Breast epithelium (tissue), 4 donors: ENCODE measurements around the gene AGRP. TPM values are rescaled to one million over a fixed set of nuclear protein-coding genes. Genes with fewer than 3 reads are reported as not detected.

Experiments used
- DNase-seq, 2 donors: peaks; one replicate each; pipeline ENCODE4 v3.0.0-alpha.2; 2019; ENCODE audit warnings: low spot score in 2 of 2
- H3K27ac ChIP-seq, 2 donors: fragments of 200-600 bp; sonication (generic) in 1 of 2; one replicate each; pipeline ENCODE4 v1.5.1; 2016 to 2019; ENCODE audit warnings: mild to moderate bottlenecking in 1 of 2
- H3K27me3 ChIP-seq, 2 donors: fragments of 200-600 bp; sonication (generic) in 1 of 2; one replicate each; pipeline versions ENCODE4 v1.5.1 to v1.6.0; 2017 to 2019; ENCODE audit warnings: control low read depth in 1 of 2, mild to moderate bottlenecking in 1 of 2
- H3K36me3 ChIP-seq: fragments of 200-600 bp; one replicate; pipeline ENCODE4 v1.5.1; 2019
- H3K4me1 ChIP-seq, 2 donors: fragments of 200-600 bp; sonication (generic); one replicate each; pipeline ENCODE4 v1.5.1; 2016 to 2019; ENCODE audit warnings: control low read depth in 1 of 2
- H3K4me3 ChIP-seq, 3 donors: fragments of 200-600 bp; sonication (generic); 1 replicate in 2 of 3; 2 replicates in 1 of 3; pipeline ENCODE4 v1.5.1; 2016 to 2019; ENCODE audit warnings: mild to moderate bottlenecking in 3 of 3, moderate library complexity in 2 of 3
- H3K9me3 ChIP-seq, 2 donors: fragments of 200-600 bp; sonication (generic) in 1 of 2; one replicate each; pipeline ENCODE4 v1.5.1; 2016 to 2019; ENCODE audit warnings: control low read depth in 1 of 2
- POLR2A ChIP-seq: fragments of 450-650 bp; IDR thresholded peaks from one replicate; pipeline ENCODE4 v1.6.1; 2016; ENCODE audit warnings: antibody characterized with exemption, mild to moderate bottlenecking, moderate library complexity
- POLR2AphosphoS5 ChIP-seq, 3 donors: sonication (generic); formaldehyde crosslinking; IDR thresholded peaks; one replicate each; pipeline ENCODE4 v1.6.1; 2017; ENCODE audit warnings: antibody characterized with exemption in 3 of 3
- intact Hi-C: fragments of 100-400 bp; cut with DNase I; formaldehyde crosslinking; loops from one replicate; pipeline ENCODE4 v1.15.1; 2023; ENCODE audit warnings: low total_unique reads
- total RNA-seq, 3 donors: library from RNA; depleted of rRNA; stranded (reverse); fragments of >200 nt; gene quantifications; one replicate each; pipeline ENCODE4 v1.1.0, GENCODE V29; 2016
- TF ChIP-seq, protein P1 (sequence below), 3 donors: fragments of 450-650 bp; IDR thresholded peaks; one replicate each; pipeline ENCODE4 v1.5.1; 2016 to 2017; ENCODE audit warnings: antibody characterized with exemption in 3 of 3, mild to moderate bottlenecking in 3 of 3, moderate library complexity in 3 of 3

Gene AGRP
- total RNA-seq, 3 donors from 2014 or later: not detected

DNA sequence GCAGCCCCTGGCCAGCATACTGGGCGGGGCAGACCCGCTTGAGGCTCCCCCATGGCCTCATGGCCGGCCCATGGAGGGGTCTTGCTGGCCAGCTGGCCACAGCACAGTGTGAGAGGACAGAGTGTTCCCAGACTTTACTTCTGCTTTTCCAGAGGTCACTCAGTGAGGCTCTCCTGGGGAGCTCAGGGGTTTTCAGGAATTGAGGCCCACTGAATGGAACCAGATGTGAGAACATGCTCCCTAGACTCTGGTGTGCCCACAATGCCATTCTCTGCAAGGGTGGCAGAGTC, 23.5 kb downstream of the AGRP start:
- peak overlapping the region in 1 of 3 donors; percentile 9 for H3K4me3 ChIP-seq
- TF ChIP-seq POLR2A (no peak), POLR2AphosphoS5 (IDR thresholded peaks at IDR 0.05) (no peak)
- TF ChIP-seq, protein P1, sequence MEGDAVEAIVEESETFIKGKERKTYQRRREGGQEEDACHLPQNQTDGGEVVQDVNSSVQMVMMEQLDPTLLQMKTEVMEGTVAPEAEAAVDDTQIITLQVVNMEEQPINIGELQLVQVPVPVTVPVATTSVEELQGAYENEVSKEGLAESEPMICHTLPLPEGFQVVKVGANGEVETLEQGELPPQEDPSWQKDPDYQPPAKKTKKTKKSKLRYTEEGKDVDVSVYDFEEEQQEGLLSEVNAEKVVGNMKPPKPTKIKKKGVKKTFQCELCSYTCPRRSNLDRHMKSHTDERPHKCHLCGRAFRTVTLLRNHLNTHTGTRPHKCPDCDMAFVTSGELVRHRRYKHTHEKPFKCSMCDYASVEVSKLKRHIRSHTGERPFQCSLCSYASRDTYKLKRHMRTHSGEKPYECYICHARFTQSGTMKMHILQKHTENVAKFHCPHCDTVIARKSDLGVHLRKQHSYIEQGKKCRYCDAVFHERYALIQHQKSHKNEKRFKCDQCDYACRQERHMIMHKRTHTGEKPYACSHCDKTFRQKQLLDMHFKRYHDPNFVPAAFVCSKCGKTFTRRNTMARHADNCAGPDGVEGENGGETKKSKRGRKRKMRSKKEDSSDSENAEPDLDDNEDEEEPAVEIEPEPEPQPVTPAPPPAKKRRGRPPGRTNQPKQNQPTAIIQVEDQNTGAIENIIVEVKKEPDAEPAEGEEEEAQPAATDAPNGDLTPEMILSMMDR (IDR thresholded peaks at IDR 0.05): no peak
- intact Hi-C loops: no loop called here
- H3K27ac ChIP-seq: peak overlapping the region; percentile 92 to 94
- H3K27me3 ChIP-seq: no peaks in the 10 kb centered on the region
- peaks cover 38 to 77% of the 10 kb centered on the region in 2 donors for H3K4me1 ChIP-seq
- no peaks in the 10 kb centered on the region for H3K36me3 ChIP-seq
- H3K9me3 ChIP-seq: no peaks in the 10 kb centered on the region
- DNase-seq: no peak

DNA sequence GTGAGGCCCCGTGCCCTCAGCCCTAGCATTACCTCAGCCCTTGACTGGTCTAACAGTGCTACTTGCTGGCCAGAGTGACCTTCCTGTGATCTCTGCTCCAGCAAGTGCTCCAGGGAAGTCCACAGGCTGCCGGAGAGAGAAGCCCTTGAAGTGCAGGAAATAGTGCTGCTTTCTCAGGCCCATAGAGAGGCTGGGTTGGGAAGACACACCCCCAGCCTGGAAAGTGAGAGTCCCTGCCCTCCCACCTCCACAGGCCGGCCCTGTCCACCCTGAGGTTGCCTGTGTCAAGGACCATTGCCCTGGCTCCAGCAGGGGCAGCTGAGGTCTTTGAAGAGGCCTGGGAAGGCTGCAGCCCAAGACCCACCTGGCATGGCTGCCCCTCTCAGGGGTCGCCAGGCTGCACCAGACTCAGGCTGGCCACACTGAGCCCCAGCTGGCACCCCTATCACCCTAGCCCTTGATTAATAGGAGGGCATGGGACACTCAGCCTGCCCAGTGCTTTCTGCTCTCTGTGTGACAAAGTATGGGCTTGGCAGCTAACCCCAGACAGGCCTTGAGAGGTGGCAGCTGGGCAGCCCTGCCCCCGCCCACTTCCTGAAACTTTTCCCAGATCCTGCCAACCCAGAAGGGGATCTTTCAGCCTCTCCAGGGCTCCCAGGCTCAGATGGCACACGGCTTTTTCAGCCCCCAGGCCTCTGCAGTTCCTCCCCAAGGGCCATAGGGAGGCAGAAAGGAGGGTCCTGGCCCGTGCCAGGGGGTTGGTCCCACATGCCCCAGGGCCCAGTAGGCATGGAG, 24.1 kb downstream of the AGRP start:
- intact Hi-C loops: no loop called here
- Histone ChIP-seq H3K4me3 (peak overlapping the region in 2 of 3 donors; percentile 17 to 23), H3K27ac (peak overlapping the region; percentile 92 to 94), H3K4me1 (peaks cover 38 to 77% of the 10 kb centered on the region in 2 donors), H3K27me3 (no peaks in the 10 kb centered on the region), H3K9me3 (no peaks in the 10 kb centered on the region), H3K36me3 (no peaks in the 10 kb centered on the region)
- no peak for TF ChIP-seq POLR2A
- TF ChIP-seq POLR2AphosphoS5 (IDR thresholded peaks at IDR 0.05): peak in 1 of 3 donors; percentile 26
- TF ChIP-seq, protein P1 (IDR thresholded peaks at IDR 0.05): no peak
- DNase-seq: peak; percentile 74 to 79

DNA sequence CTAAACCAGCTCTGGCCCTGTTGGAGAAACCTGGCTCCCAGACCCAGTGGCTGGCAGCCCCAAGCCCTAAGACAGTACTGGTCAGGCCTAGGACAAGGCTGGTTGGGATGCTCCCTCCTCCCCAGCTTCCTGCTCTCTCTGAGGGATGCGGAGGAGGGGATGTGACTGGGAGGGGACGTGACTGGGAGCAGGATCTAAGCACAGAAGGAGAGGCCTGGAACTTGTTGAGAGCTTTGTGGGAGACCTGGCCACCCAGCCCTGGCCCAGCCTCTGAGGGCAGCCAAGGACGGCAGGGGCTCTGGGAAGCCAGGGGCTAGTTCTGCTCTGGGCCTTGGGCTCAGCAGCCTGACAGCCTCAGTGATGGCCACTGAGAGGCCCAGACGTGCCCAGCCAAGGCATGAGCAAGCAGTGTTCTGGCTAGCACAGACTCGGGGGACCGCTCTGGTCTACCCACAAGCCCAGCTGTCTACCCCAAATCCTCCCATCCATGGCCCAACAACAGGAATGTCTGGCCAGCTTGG, 25.2 kb downstream of the AGRP start:
- intact Hi-C loops: no loop called here
- Histone ChIP-seq H3K4me3 (no peak overlapping the region), H3K27ac (peak overlapping the region; percentile 92 to 94), H3K4me1 (peaks cover 38 to 71% of the 10 kb centered on the region in 2 donors), H3K27me3 (no peaks in the 10 kb centered on the region), H3K9me3 (no peaks in the 10 kb centered on the region), H3K36me3 (no peaks in the 10 kb centered on the region)
- no peak for TF ChIP-seq POLR2A
- TF ChIP-seq, protein P1 (IDR thresholded peaks at IDR 0.05): no peak
- TF ChIP-seq POLR2AphosphoS5 (IDR thresholded peaks at IDR 0.05): no peak
- no peak for DNase-seq

DNA sequence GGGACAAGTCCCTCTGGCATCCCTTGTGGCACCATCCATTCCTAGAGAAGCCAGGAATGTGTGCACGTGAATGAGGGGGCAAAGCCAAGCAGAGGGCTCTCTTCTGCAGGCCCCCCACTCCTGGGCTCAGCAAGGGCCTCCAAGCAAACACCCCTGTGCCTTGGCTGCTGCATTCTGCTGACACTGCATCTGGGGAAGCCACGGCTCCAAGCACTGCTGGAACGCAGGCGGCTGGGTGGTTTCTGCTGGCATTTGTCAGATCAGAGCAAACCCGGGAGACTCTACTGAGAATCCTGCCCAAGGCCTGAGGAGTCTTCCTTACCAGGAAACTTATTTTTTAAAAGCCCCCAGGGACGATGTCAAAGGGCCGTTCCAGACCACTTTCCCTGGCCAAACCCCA, 25.7 kb downstream of the AGRP start:
- H3K4me3 ChIP-seq: no peak overlapping the region
- intact Hi-C loops: no loop called here
- peak overlapping the region; percentile 92 to 94 for H3K27ac ChIP-seq
- H3K9me3 ChIP-seq: no peaks in the 10 kb centered on the region
- no peak for DNase-seq
- no peaks in the 10 kb centered on the region for H3K27me3 ChIP-seq
- no peaks in the 10 kb centered on the region for H3K36me3 ChIP-seq
- H3K4me1 ChIP-seq: peaks cover 38 to 65% of the 10 kb centered on the region in 2 donors
- TF ChIP-seq POLR2A: no peak

DNA sequence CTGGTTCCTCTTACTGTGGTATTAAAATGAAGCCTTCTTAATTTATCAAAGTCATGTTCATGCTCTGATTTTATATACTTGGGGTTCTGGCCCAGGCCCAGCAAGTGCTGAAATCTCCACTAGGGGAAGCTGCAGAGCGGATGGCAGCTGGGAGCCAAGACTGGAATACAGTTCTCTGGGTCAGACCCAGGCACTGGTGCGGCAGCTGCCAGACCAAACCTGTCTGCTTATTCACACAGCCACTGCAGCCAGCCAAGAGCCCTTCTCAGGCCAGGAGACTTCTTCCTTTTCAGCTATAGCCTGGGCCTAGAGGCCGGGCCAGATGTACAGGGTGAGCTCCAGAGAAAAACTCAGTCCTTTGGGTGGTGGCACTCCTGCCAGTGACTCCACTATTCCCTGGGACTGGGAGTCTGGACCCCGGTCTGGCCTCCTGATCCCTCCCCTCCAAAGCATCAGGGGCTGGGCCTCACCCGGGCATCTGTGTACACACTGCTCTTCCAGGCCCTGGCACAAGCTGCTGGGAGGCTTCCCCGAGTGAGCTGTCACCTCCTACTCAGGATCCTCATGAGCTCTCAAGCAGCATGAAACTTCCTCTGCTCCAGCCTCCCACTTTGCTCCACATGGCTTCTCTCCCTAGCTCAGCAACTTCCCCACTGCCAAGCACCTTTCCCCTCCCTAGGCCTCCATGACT, 26.8 kb downstream of the AGRP start:
- Histone ChIP-seq H3K27me3 (no peaks in the 10 kb centered on the region), H3K9me3 (no peaks in the 10 kb centered on the region), H3K4me3 (no peak overlapping the region), H3K27ac (peak overlapping the region; percentile 92 to 94), H3K4me1 (peaks cover 32 to 64% of the 10 kb centered on the region in 2 donors), H3K36me3 (no peaks in the 10 kb centered on the region)
- DNase-seq: peak in 1 of 2 donors; percentile 83
- intact Hi-C loops: no loop called here
- TF ChIP-seq, protein P1 (IDR thresholded peaks at IDR 0.05): peak; percentile 52 to 82 (median 61)
- TF ChIP-seq POLR2A (no peak), POLR2AphosphoS5 (IDR thresholded peaks at IDR 0.05) (peak in 1 of 3 donors; percentile 55)
